Uterus (tissue), 4 donors: ENCODE data around the gene TRIM3. TPM values are rescaled to one million over a fixed set of nuclear protein-coding genes. Genes with fewer than 3 reads are reported as not detected.

Experiments
- DNase-seq, 2 donors: peaks; one replicate each; pipeline ENCODE4 v3.0.0-alpha.2; 2019 to 2020
- H3K27ac ChIP-seq, 2 donors: fragments of 200-600 bp; sonication (generic); 1 replicate in 1 of 2; 2 replicates in 1 of 2; pipeline ENCODE4 v1.5.1; 2016 to 2018
- H3K27me3 ChIP-seq, 2 donors: fragments of 200-600 bp; sonication (generic); one replicate each; pipeline ENCODE4 v1.5.1; 2018 to 2019; ENCODE audit warnings: control low read depth in 1 of 2
- H3K36me3 ChIP-seq, 2 donors: fragments of 200-600 bp; sonication (generic); one replicate each; pipeline ENCODE4 v1.5.1; 2019; ENCODE audit warnings: control low read depth in 1 of 2
- H3K4me1 ChIP-seq, 2 donors: fragments of 200-600 bp; sonication (generic); one replicate each; pipeline ENCODE4 v1.5.1; 2018 to 2019; ENCODE audit warnings: control low read depth in 1 of 2
- H3K4me3 ChIP-seq, 2 donors: fragments of 200-600 bp; sonication (generic); 1 replicate in 1 of 2; 2 replicates in 1 of 2; pipeline ENCODE4 v1.5.1; 2018 to 2019; ENCODE audit warnings: mild to moderate bottlenecking in 1 of 2
- H3K9me3 ChIP-seq, 2 donors: fragments of 200-600 bp; sonication (generic); one replicate each; pipeline ENCODE4 v1.5.1; 2019; ENCODE audit warnings: control low read depth in 1 of 2
- CTCF ChIP-seq, 4 experiments: fragments of 200-600 bp in 2 of 4; fragments of 450-650 bp in 2 of 4; sonication (generic) in 2 of 4; IDR thresholded peaks; one replicate each; pipeline ENCODE4 v1.5.1; 2016 to 2019; ENCODE audit warnings: antibody characterized with exemption in 4 of 4, mild to moderate bottlenecking in 2 of 4, moderate library complexity in 1 of 4
- POLR2A ChIP-seq, 2 donors: fragments of 450-650 bp; IDR thresholded peaks; one replicate each; pipeline ENCODE4 v1.6.1; 2016; ENCODE audit warnings: antibody characterized with exemption in 2 of 2, mild to moderate bottlenecking in 1 of 2, moderate library complexity in 1 of 2
- intact Hi-C: fragments of 100-400 bp; cut with DNase I; formaldehyde crosslinking; loops from one replicate; pipeline ENCODE4 v1.15.1; 2023; ENCODE audit warnings: low total_unique reads
- total RNA-seq, 4 donors: library from RNA; depleted of rRNA in 3 of 4; stranded (reverse); fragments of >200 nt in 3 of 4; gene quantifications; one replicate each; pipeline versions ENCODE4 v1.1.0 to v1.2.4, GENCODE V29; 2014 to 2023
- donor health status: DM: yes; HTN: yes; CAD: no.

Gene TRIM3
- total RNA-seq, 4 donors from 2014 or later: 9.5 to 42.4 (median 29.6) TPM

GRCh38 chr11:6440906-6441358 is 32.8 kb downstream of the TRIM3 start, which contains the start of gene HPX:
HPX (minus strand) TSS chr11:6440987; CDS start chr11:6440963, 24 bp downstream.
- Histone ChIP-seq H3K27me3 (no peaks in the 10 kb centered on the region), H3K4me3 (no peak within 1 kb of the TSS), H3K27ac (no peak within 1 kb of the TSS), H3K4me1 (no peaks in the 10 kb centered on the region), H3K9me3 (no peaks in the 10 kb centered on the region), H3K36me3 (no peaks in the 10 kb centered on the region)
- no peak for DNase-seq
- TF ChIP-seq POLR2A (IDR thresholded peaks at IDR 0.05) (no peak), CTCF (IDR thresholded peaks at IDR 0.05) (no peak)
- intact Hi-C loops: loop anchor here (5.0 to 10.0 kb wide), 2 partner anchors 64 kb away; no protein-coding TSS in a partner anchor

GRCh38 chr11:6438979-6439571 is 34.7 kb downstream of the TRIM3 start:
- Histone ChIP-seq H3K9me3 (no peaks in the 10 kb centered on the region), H3K36me3 (no peaks in the 10 kb centered on the region), H3K4me1 (no peaks in the 10 kb centered on the region), H3K27ac (no peak overlapping the region), H3K27me3 (no peaks in the 10 kb centered on the region), H3K4me3 (no peak overlapping the region)
- intact Hi-C loops: no loop called here
- TF ChIP-seq CTCF (IDR thresholded peaks at IDR 0.05) (peak in 3 of 4 experiments; percentile 20 to 47 (median 40)), POLR2A (IDR thresholded peaks at IDR 0.05) (no peak)
- peak in 1 of 2 donors; percentile 28 for DNase-seq

- intact Hi-C loops: no loop called here
- H3K4me3 ChIP-seq: no peak overlapping the region
- no peaks in the 10 kb centered on the region for H3K36me3 ChIP-seq
- H3K27me3 ChIP-seq: no peaks in the 10 kb centered on the region
- H3K27ac ChIP-seq: no peak overlapping the region
- H3K9me3 ChIP-seq: no peaks in the 10 kb centered on the region
- DNase-seq: no peak
- TF ChIP-seq CTCF (IDR thresholded peaks at IDR 0.05) (no peak), POLR2A (IDR thresholded peaks at IDR 0.05) (no peak)
- no peaks in the 10 kb centered on the region for H3K4me1 ChIP-seq
Measured at GRCh38 chr11:6437993-6438392, 35.7 kb downstream of the TRIM3 start.

- intact Hi-C loops: no loop called here
- no peaks in the 10 kb centered on the region for H3K27me3 ChIP-seq
- no peak overlapping the region for H3K27ac ChIP-seq
Measured at GRCh38 chr11:6437423-6437822, 36.3 kb downstream of the TRIM3 start.

More at GRCh38 chr11:6437423-6437822, 36.3 kb downstream of the TRIM3 start:
- Histone ChIP-seq H3K4me1 (no peaks in the 10 kb centered on the region), H3K36me3 (no peaks in the 10 kb centered on the region), H3K4me3 (no peak overlapping the region), H3K9me3 (no peaks in the 10 kb centered on the region)
- TF ChIP-seq CTCF (IDR thresholded peaks at IDR 0.05) (no peak), POLR2A (IDR thresholded peaks at IDR 0.05) (no peak)
- no peak for DNase-seq
